Left renal pelvis (tissue), 4 donors: ENCODE measurements around the gene THADA. TPM values are rescaled to one million over a fixed set of nuclear protein-coding genes. Genes with fewer than 3 reads are reported as not detected.
"Not testable (repeated sequence)": the region's sequence is repeated elsewhere in the genome, so short reads cannot be mapped to it uniquely, and the experiment has no call there.

Experiments used
- DNase-seq, 4 donors: peaks; one replicate each; pipeline ENCODE4 v3.0.0-alpha.2; 2013; ENCODE audit warnings: low read depth in 4 of 4, low spot score in 3 of 4
- polyA plus RNA-seq, 4 donors: library from polyadenylated mRNA; unstranded; fragments of 120-200 nt; gene quantifications; one replicate each; pipeline ENCODE4 v1.2.1, GENCODE V29; 2013; ENCODE audit not compliant: insufficient read length in 4 of 4

THADA gene
- polyA plus RNA-seq, 4 donors = 19.9 to 38.6 (median 33.6) TPM

DNA sequence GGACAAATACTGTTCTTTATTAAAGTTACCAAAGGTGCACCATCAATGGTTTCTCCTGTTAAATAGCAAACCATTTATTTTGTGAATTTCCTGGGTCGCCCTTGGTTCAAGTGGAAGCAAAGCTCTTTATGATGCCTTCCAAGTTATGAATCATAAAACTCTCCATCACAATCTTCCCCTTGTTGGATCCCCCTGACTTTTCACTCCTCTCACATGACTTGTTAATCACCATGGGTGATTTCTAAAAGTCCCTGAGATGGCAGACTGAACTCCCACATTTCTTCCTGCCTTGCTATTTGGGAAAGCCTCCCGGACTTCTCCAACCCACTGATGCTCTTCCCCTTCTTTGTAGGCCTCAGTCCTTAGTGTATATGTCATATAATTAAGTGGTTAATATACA is 176.0 kb downstream of the THADA start:
- DNase-seq = no peak

DNA sequence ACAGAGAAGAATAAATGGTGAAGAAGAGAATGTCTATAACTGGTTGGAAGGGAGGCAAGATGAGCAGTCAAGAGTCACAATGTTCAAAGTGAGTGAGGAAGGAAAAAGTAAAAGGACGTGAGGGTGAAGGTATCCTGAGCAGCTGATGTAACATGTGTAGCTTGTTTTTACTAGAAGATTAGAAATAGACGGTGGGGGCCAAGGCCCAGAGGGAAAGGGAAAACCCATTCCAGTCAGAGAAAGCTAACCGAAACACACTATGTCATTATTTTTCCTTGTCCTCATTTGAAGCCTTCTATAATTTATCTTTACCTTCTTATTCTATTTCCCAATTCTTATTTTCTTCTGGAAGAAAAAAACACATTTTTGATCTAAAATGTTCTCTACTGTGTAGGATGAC is 176.6 kb downstream of the THADA start:
- no peak for DNase-seq

DNA sequence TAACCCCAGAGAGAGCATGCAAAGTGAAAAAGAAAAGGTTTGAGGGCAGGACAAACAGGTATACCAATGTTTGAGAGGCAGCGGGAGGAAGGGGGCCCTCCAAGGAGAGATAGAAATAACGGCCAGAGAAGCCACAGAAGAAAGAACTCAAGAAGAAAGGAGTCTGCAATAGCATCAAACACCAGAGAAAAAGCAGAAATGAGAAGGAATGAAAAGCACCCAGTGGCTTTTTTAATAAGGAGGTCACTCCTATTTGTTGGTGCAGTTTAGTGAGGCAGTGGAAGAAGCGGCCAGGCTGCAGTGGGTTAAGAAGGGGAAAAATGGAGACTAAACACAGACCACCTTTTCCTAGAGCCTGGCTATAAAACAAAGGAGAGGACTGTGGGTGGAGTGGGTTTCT is 177.2 kb downstream of the THADA start:
- DNase-seq = no peak

DNA sequence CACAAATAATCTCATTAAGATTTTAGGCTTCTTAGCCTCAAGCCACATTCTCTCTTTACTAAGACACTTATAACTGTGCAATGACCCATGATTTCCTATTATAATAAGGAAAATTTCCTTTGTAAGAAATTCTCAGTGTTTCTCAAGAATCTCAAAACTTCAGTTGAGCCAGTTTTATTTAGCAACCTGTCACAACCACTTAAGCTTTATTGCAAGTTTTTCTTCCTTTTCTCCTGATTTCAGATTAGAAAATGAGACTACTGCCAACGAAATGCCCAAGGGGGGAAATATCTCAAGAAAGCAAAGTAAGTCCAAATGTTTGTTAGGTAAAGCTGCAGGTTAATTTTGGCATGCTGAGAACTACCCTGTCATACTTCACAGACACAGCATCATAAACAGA is 178.5 kb downstream of the THADA start:
- no peak for DNase-seq

DNA sequence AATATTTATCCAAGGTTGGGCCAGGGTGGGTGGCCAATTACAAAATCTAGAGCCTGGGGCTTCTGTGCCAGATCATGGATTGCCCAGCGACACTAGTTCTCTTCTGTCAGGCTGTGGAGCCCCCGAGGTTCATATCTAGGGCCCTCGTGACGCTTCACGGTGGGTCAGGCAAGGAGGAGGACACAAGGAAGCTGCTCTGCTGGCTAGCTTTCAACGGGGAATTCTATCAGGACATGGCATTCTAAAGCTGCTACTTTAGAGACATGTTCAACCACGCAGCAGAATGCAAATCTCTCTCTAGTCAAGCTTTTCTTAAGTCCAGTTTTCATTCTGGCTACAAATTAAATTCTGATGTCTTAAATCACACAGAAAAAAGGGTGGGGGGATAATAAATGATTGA is 180.2 kb downstream of the THADA start:
- no peak for DNase-seq

DNA sequence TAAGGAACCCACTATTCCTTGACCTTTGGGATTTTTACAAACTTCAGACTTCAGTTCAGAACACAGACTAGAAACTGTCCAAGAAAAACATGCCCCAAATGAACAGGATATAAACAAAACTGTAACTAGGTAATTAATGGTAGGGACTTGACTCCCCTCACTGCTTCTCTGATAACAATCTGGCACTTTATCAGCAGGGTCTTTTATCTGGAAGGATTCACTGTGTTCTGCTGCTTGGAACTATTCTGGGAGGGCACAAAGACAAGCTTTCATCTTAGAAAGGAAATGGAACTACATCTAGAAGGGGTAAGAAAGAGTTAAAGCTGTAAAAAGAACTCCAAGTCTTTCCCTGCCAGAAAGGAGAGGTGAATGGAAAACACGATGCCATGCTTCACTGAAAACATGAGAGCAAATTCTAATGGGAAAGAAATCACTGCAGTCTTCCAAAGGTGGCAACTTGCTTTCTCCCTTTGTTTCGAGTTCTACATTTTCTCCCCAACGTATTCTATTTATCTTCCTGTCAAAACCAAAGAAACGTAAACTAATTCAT is 181.2 kb downstream of the THADA start:
- no peak for DNase-seq

DNA sequence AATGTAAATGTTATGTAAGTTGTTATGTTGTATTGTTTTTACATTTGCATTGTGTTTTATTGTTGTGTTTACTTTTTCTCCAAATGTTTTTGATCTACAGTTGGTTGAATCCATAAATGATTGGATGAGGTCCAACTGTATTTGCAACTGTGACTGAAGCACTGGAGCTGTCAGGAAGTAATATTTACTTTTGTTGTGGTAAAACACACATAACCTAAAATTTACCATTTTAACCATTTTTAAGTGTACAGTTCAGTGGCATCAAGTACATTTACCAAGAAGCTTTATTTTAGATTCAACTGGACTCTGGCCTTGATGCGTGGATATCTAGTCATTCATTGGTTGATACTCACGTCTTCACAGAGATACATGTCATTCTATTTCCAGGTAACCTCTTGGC is 181.8 kb downstream of the THADA start:
- DNase-seq = no peak

DNA sequence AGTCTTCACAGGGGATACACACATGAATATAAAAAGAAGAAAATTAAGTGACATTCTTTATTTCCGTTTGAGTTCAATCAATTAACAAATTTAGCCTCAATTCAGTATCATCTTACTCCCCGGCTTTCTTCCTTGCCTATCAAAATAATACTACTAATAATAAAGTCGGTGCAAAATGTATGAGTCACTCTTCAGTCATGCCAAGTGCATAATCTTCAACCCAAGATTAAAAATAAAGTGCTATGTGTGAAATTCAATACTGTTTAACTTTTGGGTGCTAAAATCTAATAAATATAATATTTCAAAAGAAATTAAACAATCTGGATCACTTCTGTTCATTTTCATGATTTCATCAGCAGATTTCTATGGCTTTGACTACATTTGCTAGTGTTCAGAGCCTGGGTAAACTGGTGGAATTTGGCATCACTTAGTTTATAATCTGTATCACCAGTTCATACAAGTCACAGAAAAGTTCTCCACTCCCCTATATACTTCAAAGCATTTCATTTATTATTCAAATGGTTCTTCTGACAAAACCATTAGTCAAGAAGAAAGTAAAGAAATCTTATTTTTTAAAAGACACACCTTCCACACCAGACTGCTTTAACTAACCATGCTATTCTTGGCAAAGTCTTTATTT is 183.6 kb downstream of the THADA start:
- no peak for DNase-seq

DNA sequence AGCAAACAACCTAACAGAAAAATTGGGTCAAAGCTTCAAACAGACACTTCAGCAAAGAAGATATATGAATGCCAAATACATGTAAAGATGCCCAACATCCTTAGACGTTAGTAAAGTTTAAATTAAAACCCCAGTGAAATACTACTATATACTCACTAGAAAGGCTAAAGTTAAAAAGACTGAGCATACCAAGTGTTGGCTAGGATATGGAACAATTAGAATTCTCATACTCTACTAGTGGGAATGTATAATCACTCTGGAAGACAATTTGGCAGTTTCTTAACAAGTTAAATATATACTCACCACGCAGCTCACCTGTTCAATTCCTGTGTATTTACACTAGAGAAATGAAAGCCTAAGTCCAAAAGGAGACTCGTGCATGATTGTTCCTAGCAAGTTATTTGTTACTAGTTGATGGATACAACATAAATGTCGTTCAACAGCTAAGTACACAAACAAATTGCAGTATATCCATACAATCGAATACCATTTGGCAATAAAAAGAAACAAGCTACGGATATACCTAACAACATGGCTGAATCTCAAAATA is 185.7 kb downstream of the THADA start:
- no peak for DNase-seq

DNA sequence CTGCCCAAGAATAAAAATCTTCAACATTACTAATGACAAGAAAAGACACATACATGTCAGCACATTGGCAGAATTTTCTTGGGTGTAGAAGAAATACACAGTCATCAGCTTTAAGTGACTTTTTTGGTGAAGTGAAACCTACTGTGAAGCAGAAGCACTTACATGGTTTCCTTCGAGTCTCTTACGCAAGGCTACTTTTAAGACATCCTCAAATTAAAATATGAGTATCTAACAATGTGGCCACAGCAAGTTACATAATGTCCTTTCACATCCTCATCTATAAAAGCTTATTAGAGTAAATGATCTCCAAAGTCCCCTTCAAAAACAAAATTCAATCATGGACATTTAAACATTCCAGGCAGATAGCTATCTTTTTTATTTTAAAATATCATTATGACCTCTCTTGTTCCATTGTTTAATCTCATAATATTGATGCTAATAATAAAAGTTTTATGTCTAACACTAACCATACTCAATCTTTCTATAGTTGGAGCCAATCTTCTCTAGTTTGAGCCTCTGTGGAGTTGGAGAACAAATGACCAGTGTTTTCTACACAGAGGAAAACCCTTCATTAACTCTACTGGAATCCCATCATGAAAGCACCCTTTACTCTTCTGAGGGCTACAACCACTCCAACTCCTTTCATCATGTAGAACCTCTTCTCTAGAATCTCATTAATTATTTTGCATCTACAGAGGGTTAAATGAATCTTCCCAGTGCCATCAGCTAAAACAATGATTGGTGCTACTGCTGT is 187.3 kb downstream of the THADA start:
- no peak for DNase-seq

DNA sequence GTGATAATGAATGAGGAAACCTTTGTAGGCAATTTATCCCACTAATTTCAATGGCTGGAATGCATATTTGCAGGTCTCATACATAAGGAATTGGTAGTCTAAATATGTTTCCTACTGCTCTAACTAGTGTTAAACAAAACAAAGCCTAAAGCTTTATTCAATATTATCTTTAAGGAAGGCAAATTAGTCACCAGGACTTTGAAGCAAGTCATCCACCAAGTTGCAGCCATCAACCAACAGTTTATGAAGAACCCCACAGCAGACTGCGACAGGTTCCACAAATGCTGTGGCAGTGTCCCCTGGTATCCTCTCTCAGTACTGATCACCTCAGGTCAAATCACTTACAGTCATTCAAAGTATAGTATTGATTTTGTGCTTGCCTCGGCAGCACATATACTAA is 187.9 kb downstream of the THADA start:
- DNase-seq = no peak

DNA sequence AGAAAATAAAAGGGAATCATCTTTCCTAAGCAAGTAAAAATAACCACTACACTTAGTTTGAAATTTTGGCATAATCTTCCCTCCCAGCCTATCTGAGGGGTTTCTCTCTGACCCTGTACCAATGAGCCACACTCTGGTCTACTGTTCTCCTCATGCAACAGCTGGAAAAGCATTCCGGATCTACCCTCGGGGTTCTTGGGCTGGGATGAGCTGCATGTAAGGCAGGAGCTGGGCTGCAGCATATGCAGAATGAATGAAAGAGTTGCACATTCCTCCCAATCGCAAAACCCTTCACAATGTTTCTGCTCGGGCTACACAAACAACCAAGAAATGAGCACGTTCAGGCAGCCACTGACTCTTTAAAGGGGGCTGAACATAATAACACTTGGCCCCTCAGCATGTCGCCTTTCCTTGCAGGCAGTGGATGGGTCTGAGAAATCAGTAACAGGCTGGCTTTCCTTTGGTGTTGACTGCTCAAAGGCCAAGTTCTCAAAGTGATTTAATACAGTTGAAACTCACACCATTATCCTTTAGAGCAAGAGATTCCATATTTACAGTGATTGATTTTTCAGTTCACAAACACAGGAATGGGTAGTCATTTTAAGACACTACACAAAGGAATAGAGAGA is 189.1 kb downstream of the THADA start:
- DNase-seq = no peak

DNA sequence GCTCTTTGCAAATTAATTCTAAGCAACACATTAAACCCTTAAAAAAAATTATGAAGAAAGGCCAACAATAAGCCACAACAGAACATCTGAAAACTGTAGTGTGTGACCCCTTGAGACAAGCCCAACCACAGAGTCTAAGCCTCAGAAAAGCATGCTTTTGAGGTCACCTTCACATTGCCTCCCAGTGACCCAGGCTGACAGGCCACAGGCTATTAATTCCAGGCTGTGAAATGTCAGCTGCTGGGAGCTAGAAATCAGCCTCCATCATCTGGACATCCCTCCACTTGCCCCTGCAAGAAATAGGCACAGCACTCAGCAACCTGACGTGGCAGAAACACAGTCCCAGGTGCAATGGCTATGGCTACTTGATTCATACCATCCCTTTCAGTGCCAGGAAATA is 190.0 kb downstream of the THADA start:
- peak in 1 of 4 donors; percentile 69 for DNase-seq

DNA sequence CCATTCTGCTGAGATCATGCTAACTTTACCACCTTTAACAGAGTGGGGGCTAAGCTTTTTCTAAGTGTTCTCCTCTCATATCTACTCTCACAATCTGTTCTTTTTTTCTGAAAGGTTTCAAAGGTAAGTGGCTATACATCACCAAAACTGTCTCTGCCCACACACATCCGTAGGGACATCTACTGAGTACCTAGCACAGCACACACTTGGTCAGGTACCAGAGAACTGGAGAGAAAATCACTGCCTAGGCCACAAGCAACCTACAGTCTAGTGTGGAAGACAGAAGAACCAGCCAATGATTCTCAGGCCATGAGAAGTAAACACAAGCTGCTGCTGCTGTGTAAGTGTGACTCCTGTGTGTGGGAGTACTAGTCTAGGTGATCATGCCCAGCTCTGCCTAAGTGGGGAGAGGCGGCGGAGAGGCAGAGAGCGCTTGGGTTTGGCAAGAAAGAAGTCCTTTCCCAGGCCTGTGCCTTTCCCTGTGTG is 193.3 kb downstream of the THADA start:
- DNase-seq = no peak

DNA sequence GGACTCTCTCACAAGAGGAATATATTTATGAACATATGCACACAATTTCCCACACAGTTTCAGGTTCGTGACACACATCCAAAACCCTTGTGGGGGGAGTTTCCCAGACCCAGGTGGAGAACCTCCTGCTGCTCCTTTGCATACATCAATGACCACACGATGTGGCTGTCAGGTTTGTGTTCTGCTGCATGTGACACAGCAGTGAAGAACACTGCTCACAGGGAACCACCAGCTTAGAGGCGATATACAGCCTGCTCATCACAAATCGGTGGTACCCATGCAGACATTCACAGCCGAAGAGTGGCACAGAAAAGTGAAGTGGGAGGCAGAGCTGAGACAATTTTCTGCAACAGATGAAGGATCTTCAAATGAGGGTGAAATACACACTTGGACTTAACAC is 193.8 kb downstream of the THADA start:
- DNase-seq = no peak

DNA sequence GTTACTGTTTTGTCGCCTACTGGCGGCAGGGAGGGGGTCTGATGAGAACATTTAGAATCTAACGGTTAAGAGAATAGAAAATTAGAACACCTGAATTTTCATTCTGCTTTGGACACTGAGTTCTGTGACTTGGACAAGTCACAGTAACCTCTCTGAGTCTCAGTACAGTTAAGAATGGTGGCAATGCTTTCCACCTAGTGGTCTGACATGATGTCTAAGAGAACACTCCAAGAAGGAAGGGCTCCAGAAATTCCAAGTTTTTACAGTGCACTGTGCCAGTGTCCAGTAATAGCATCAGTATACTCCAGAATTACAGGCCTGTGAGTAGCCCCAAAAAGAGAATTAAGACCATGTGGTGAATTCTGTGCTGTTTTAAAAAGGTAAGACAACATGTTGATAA is 195.3 kb downstream of the THADA start:
- no peak for DNase-seq

DNA sequence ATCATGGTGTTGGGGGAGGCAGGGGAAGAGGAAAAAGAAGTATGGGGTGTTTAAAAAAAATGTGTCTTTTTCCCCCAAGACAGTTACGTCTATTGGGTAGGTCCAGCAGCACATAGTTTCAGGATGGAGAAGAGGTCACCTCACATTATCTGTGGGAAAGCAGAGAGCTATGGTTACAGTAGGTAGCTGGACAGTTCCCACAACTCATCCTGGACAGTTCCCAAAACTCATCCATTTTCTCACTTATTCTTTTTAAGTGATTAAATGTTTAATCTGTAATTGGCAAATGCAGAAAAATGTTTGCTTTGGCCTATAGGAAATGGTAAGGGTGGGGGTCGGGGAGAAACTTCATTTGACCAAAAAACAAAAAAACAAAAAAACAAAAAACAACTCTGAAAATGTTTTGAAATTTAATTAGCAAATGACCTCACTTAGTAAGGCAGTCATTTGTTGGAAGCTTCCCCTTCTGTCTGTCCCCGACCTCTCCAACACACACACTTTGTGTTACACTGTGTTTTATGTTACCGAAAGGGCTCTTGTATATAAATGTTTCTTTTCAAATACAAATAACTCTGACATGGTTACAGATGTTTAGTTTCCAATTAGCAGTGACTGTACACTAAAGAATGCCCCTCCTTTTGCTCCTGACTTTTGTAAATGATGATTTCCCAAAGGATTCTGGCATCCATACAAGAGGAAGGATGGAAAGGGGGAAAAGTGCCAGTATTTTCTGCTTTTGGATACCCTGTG is 196.1 kb downstream of the THADA start:
- no peak for DNase-seq

DNA sequence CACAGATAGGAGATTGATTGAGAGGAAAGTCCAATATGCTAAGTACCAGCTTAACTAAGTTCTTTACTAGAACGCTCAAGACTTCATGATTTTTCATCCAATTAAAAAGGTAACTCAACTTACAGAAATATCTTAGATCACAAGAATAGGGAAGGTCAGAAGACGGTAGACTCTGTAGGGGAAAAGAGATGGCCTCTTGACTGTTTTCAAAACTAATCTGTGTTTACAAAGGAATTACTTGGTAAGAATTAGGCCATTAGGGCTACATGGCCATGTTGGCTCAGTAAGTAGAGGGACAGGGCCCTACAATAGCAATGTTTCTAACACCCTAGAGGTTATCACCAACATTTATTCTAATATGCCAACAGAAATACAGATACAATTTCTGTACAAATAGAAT is 196.7 kb downstream of the THADA start:
- DNase-seq = no peak

DNA sequence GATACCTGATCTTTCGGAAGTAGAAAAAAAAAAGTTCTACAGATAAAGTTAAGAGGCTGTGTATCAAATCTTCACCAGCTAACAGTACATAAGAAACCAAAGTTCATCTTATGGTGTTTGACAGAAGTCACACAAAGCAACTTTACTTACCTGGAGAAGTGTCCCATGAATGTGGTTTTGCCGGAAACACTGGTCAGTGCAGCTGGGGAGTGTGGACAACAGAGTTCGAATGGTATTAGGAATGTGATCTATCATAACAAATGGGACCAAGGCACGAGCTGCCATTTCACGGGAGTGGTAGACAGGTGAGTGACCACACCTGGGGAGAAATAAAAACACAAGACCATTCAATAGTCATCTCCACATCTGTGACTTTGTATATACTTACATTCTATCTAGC is 198.0 kb downstream of the THADA start:
- no peak for DNase-seq

DNA sequence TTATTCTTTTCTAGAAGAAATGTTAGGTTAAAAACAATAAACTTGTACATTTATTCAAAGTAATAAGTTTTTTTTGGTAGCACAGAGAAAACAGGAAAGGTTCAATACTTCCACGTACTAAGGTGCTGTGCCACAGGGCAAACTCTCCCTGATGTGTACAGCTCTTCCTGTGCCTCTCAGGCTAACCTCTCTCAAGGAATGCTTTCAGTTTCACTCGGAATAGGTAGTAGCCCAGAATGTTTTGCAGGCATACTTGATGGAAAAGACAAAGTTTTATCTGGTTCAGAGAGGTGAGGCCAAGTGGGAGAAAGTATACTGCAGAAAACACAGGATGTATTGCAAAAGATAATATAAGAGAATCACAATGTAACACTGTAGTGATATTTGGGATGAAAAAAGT is 198.4 kb downstream of the THADA start:
- no peak for DNase-seq

DNA sequence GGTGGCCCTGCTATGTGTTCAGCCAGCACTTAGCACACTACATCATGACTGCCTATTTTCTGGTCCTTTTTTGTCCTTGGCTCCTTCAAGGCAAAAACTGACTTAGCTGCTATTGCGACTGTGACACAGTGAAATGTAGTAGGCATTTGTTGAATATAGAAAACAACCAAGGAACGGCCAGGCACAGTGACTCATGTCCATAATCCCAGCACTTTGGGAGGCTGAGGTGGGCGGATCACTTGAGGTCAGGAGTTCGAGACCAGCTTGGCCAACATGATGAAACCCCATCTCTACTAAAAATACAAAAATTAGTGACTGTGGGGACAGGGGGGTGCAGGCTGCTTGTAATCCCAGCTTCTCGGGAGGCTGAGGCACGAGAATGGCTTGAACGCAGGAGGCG is 199.5 kb downstream of the THADA start:
- not testable (repeated sequence) for DNase-seq
